Measurements from ENCODE around the gene PDSS2.
"Not testable (repeated sequence)": the region's sequence is repeated elsewhere in the genome, so short reads cannot be mapped to it uniquely, and the experiment has no call there.

The PDSS2 gene

GRCh38 chr6:107219851-107220250 lies 239.5 kb downstream of the PDSS2 start:
- DNase-seq = no peak

DNA sequence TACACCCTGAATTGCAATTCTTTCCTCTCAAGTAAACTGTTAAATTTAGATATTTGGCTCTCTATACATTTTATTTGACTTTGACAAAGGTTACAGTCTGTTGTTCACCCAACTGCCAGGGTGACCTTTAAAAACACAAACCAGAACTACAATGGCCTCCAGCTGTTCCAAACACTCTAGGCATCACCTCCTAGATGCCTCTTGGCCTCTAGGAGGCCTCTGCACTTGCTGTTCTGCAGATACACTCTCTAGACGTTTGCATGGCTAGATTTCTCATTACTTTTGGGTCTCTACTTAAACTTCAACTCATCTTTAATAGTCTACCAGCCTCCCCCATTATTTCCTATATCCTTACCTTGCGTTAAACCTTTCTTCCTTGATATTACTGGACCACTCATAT lies 241.2 kb downstream of the PDSS2 start:
- DNase-seq = no peak

GRCh38 chr6:107217248-107217647 lies 242.1 kb downstream of the PDSS2 start:
- no peak for DNase-seq

GRCh38 chr6:107216197-107216933 lies 243.0 kb downstream of the PDSS2 start:
- no peak for DNase-seq

DNA sequence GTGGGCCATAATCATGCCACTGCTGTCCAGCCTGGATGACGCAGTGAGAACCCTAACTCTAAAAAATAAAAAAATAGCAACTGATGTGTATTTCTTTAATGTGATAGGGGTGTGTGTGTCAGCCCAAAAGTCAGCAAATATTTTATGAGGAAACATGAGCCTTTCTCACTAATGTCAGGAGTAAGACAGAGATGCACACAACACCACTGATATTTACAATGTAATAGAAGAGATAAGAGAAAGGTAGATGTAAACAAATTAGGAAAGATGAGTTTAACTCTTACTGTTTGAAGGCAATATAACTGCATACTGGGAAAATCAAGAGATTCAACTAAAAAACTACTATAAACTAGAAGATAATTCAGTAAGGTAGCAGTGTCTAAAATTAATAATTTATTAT lies 244.0 kb downstream of the PDSS2 start:
- DNase-seq = no peak

GRCh38 chr6:107214655-107215054 lies 244.7 kb downstream of the PDSS2 start:
- DNase-seq = no peak

- DNase-seq = no peak
These were observed 249.7 kb downstream of the PDSS2 start for GRCh38 chr6:107209406-107210305.

DNA sequence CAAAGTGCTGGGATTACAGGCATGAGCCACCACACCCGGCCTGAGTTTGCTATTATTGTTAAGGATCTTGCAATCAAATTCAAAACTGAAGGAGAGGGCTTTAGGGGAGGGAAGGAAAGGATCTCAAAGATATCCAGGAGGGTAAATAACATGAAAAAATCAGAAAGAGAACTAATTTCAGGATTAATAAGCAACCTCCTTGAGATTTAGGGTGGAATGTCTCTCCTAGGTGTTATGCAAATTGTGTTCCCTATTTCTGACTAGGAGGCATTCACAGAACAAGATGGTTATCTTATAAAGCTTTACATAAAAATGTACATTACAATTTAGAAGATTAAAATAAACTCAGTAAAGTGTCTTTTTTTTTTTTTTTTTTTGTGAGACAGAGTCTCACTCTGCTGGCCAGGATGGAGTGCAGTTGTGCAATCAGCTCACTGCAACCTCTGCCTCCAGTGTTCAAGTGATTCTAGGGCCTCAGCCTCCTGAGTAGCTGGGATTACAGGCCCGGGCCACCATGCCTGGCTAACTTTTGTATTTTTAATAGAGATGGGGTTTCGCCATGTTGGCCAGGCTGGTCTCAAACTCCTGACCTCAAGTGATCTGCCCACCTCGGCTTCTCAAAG lies 252.0 kb downstream of the PDSS2 start:
- no peak for DNase-seq

DNA sequence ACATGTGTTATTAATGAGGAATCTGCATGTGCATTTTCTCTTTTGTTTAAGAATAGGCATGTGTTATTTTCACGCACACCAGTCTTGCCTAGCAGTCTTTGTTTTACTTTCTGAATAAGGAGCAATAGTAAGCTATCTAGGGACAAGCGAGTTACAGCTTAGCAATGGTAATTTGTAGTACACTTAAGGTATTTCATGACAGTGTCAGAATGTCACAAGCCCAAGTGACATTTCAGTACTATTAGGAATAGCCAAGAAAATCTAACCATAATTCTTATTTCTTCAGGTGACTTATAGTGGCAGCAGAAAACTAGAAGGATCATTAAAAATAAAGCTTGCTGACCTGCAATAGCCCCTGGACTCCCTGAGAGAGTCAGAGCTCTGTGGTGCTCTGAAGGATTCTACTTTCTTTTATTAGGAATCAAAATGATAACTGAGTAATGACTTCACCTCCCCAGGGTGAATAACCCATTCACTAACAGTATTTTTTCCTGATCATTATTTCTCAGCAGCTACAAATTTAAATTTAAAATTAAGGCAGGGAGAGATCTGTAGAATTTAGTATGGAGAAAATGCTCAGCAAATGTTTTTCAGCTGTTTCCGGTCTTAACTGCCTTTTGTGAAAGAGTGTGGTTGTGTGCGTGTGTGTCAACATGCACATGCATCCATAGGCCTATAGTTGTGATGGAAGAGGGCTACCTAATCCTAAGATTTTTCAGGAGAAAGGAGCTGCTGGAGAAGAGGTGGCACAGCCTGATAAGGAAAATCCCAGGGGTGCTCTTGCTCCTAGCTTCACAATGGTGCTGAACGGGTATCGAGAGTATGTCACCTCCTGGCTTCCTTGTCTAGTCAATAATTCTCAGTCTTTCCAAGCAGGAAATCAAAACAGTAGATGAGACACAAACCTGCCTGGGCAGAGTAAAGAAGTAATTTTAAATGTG lies 254.0 kb downstream of the PDSS2 start:
- DNase-seq = no peak

- no peak for DNase-seq
These were observed 256.4 kb downstream of the PDSS2 start for GRCh38 chr6:107202876-107203468.

GRCh38 chr6:107198631-107199416 lies 260.5 kb downstream of the PDSS2 start:
- DNase-seq = no peak

DNA sequence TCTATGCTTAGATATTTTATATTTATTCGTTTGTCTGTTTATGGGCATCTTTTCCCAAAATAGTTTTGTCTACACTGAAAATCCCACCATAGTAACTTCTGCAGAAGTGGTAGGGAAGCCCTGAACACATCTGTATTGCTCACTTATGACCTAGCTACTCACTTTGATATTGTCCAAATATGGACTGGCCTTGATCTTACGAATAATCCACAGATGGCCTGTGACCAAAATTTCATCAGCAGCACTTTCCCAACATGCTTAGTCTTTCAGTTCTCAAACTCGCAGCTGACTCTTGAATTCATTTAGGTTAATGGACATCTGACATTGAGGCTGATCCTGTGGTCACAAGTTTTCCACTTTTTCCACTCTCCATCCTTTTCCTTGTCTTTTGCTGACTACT lies 263.2 kb downstream of the PDSS2 start:
- no peak for DNase-seq

GRCh38 chr6:107194723-107195122 lies 264.6 kb downstream of the PDSS2 start:
- not testable (repeated sequence) for DNase-seq

GRCh38 chr6:107192830-107193229 lies 266.5 kb downstream of the PDSS2 start:
- no peak for DNase-seq

- no peak for DNase-seq
These were observed 271.7 kb downstream of the PDSS2 start for GRCh38 chr6:107187630-107188029.

- no peak for DNase-seq
These were observed 273.3 kb downstream of the PDSS2 start for GRCh38 chr6:107186047-107186446.

DNA sequence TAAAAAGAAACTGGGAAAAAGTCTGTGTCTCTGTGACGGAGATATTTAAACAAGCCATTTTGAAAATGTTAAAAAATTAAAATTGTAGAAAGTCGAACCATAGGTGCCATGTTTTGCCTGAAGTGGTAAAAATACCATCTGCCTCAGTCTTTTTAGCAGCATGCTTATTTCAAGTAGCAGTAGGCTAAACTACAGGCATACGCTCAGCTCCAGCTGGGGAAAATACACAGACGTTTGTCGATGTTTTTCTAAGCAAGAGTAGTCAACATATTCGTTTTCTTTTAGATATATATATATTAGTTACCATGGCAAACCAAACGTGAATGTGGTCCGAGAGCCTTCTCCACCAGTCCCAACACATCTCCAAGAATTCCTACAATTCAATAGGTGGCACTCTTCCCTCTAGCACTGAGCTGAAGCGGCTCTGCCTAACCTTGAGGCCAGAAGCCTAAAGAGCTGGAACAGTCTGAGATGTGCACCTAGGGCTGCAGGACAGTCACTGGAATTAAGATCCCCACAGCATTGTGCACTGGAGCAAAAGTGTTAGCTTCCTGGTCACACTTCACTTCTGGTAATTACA lies 273.9 kb downstream of the PDSS2 start:
- peak in 14 of 51 donors; percentile 0 to 17 (median 6) for DNase-seq

DNA sequence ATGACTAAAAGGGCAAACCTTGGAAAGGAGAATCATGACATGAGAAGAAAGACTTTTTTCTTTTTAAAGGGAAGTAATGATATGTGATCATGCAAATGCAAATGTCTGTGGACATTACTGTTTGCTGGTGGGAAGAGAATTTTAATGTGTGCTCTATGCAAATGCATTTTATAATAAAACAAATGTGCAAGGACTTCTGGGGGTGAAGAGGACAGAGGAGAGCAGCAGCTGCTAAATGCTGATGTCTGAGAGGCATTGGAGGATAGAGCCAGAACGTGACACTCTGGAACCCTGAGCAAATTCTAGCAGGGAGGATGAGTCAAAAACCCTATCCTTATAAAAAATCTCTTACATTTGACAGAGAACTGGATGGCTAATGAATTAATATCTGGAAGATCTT lies 274.9 kb downstream of the PDSS2 start:
- no peak for DNase-seq

GRCh38 chr6:107180099-107180498 lies 279.3 kb downstream of the PDSS2 start:
- DNase-seq = no peak

- no peak for DNase-seq
These were observed 280.4 kb downstream of the PDSS2 start for GRCh38 chr6:107179004-107179403.

Measured in hypothalamus (tissue), 51 donors.